GM19395 (cell line): Measurements from ENCODE around the gene HTT.
A peak's percentile ranks its signal among the peaks of the same experiment; 100 is the strongest.

Experiments used
- ATAC-seq: cut with Tn5 transposase; IDR thresholded peaks from one replicate; pipeline ENCODE4 v1.9.1; 2021; ENCODE audit warnings: mild to moderate bottlenecking, moderate library complexity; ENCODE audit not compliant: unreplicated experiment

HTT gene

GRCh38 chr4:3285558-3286334 lies 211.3 kb downstream of the HTT start:
- peak; percentile 94 for ATAC-seq

GRCh38 chr4:3286335-3287175 lies 212.1 kb downstream of the HTT start:
- ATAC-seq = peak; percentile 41

- ATAC-seq = no peak
These were observed 212.9 kb downstream of the HTT start for GRCh38 chr4:3287271-3287971.

GRCh38 chr4:3287972-3288570 lies 213.6 kb downstream of the HTT start:
- no peak for ATAC-seq

GRCh38 chr4:3288571-3289094 lies 214.2 kb downstream of the HTT start:
- no peak for ATAC-seq

GRCh38 chr4:3290476-3290875 lies 216.0 kb downstream of the HTT start:
- no peak for ATAC-seq

- ATAC-seq = no peak
These were observed 216.4 kb downstream of the HTT start for GRCh38 chr4:3290889-3291321.

- ATAC-seq = no peak
These were observed 217.0 kb downstream of the HTT start for GRCh38 chr4:3291411-3291968.

GRCh38 chr4:3291969-3292570 lies 217.6 kb downstream of the HTT start:
- peak; percentile 37 for ATAC-seq

GRCh38 chr4:3292571-3293400 lies 218.3 kb downstream of the HTT start, which contains the start of gene RGS12:
Gene RGS12, plus strand, starts transcription at chr4:3293021. Its CDS starts 23,150 bp downstream, at chr4:3316171.
- ATAC-seq = peak; percentile 88
